Measurements from ENCODE around the gene CCR5. TPM values are rescaled to one million over a fixed set of nuclear protein-coding genes. Genes with fewer than 3 reads are reported as not detected.

The CCR5 gene
- total RNA-seq, 1 experiment from 2014 or later: not detected

- CTCF ChIA-PET: no interaction called here
Measured at GRCh38 chr3:46359733-46360493, 10.8 kb upstream of the CCR5 start.

GRCh38 chr3:46360907-46361306 is 9.8 kb upstream of the CCR5 start:
- TF ChIP-seq EZH2 (IDR thresholded peaks at IDR 0.05; ENCODE audit: low read length, unreplicated experiment) (no peak), EZH2phosphoT487 (IDR thresholded peaks at IDR 0.05; ENCODE audit: borderline replicate concordance, low read length) (no peak), CTCF (conservative IDR thresholded peaks at IDR 0.05; ENCODE audit: low read depth, low read length) (no peak)
- CTCF ChIA-PET: no interaction called here

More at GRCh38 chr3:46359733-46360493, 10.8 kb upstream of the CCR5 start:
- Histone ChIP-seq H3F3A (ENCODE audit: low read length, unreplicated experiment) (no peaks in the 10 kb centered on the region), H3K4me2 (ENCODE audit: low read length) (no peak overlapping the region), H3K9me3 (ENCODE audit: low read length) (no peaks in the 10 kb centered on the region), H3K4me1 (ENCODE audit: insufficient read depth, low read length) (peaks cover 14% of the 10 kb centered on the region), H3K4me3 (ENCODE audit: low read length) (no peak overlapping the region), H4K20me1 (ENCODE audit: low read length) (no peaks in the 10 kb centered on the region), H3K79me2 (ENCODE audit: low read length) (no peaks in the 10 kb centered on the region), H3K9ac (ENCODE audit: low read length) (no peak overlapping the region), H2AFZ (ENCODE audit: low read length) (no peak overlapping the region), H3K36me3 (ENCODE audit: low read depth, low read length) (no peaks in the 10 kb centered on the region), H3K27me3 (ENCODE audit: low read length) (peaks cover 10% of the 10 kb centered on the region), H3K27ac (ENCODE audit: low read length) (no peak overlapping the region), H3K9me2 (replicated peaks; ENCODE audit: low read length) (no peaks in the 10 kb centered on the region)
- ATAC-seq (no peak), DNase-seq (peak; percentile 20)
- no TSS peak for BruUV-seq (replicated peaks)
- POLR2A ChIA-PET (ENCODE audit: unreplicated experiment): no interaction called here
- TF ChIP-seq EZH2 (IDR thresholded peaks at IDR 0.05; ENCODE audit: low read length, unreplicated experiment) (no peak), EZH2phosphoT487 (IDR thresholded peaks at IDR 0.05; ENCODE audit: borderline replicate concordance, low read length) (no peak), CTCF (conservative IDR thresholded peaks at IDR 0.05; ENCODE audit: low read depth, low read length) (no peak)
- intact Hi-C loops (cut with micrococcal nuclease): no loop called here

More at GRCh38 chr3:46360907-46361306, 9.8 kb upstream of the CCR5 start:
- Histone ChIP-seq H3K4me3 (ENCODE audit: low read length) (no peak overlapping the region), H3K36me3 (ENCODE audit: low read depth, low read length) (no peaks in the 10 kb centered on the region), H3K4me1 (ENCODE audit: insufficient read depth, low read length) (peaks cover 14% of the 10 kb centered on the region), H3K27ac (ENCODE audit: low read length) (no peak overlapping the region), H3K4me2 (ENCODE audit: low read length) (no peak overlapping the region), H3K27me3 (ENCODE audit: low read length) (peaks cover 2% of the 10 kb centered on the region; the same call in 1 of the 2 replicates), H3K79me2 (ENCODE audit: low read length) (no peaks in the 10 kb centered on the region), H3K9ac (ENCODE audit: low read length) (no peak overlapping the region), H3K9me3 (ENCODE audit: low read length) (no peaks in the 10 kb centered on the region), H3K9me2 (replicated peaks; ENCODE audit: low read length) (no peaks in the 10 kb centered on the region), H3F3A (ENCODE audit: low read length, unreplicated experiment) (no peaks in the 10 kb centered on the region), H4K20me1 (ENCODE audit: low read length) (no peaks in the 10 kb centered on the region), H2AFZ (ENCODE audit: low read length) (no peak overlapping the region)
- POLR2A ChIA-PET (ENCODE audit: unreplicated experiment): no interaction called here
- ATAC-seq: peak; percentile 31
- no TSS peak for BruUV-seq (replicated peaks)
- DNase-seq: no peak
- intact Hi-C loops (cut with micrococcal nuclease): no loop called here
